GM21576 (cell line): Measurements from ENCODE around the gene SMIM44.
"Not testable (repeated sequence)": the region's sequence is repeated elsewhere in the genome, so short reads cannot be mapped to it uniquely, and the experiment has no call there.

ENCODE experiments used
- ATAC-seq: cut with Tn5 transposase; IDR thresholded peaks from one replicate; pipeline ENCODE4 v1.9.1; 2021; ENCODE audit warnings: mild to moderate bottlenecking, moderate library complexity; ENCODE audit not compliant: unreplicated experiment

Gene SMIM44

DNA sequence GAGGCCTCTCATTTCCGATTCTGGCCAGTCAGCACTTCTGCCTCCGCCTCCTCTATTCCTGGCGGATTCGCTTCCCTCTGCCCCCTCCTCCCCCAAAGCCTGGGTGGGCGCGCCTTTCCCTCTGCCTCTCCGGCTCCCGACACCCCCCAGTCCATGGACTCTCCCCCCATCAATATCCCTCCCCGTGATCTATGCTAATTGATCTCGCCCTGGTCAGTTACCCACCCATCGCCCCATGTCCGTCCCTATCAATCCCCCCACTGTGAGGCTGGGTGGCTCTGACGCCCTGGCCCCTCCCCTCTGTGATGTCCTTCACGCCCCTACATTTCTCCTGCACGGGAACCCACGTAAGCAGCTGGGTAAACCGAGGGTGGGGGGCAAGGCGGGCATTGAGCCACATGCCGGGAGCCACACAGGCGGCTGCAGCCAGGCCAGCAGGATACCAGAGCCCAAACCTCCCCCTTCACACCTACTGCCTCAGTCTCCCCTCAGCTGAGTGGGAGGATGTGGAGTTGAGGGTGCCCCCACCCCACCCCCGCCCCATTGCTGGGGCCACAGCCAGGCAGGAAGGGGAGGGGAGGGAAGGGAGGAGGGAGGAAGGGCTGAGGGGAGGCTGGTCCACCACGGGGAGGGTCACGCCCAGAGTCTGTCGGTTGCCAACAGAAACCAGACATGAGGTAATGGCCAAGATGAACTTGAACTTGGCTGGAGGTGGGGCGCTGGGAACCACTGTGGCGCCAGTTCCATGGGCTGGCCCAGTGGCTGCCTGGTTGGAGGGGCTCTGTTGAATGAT is 24.0 kb downstream of the SMIM44 start:
- ATAC-seq: no peak

DNA sequence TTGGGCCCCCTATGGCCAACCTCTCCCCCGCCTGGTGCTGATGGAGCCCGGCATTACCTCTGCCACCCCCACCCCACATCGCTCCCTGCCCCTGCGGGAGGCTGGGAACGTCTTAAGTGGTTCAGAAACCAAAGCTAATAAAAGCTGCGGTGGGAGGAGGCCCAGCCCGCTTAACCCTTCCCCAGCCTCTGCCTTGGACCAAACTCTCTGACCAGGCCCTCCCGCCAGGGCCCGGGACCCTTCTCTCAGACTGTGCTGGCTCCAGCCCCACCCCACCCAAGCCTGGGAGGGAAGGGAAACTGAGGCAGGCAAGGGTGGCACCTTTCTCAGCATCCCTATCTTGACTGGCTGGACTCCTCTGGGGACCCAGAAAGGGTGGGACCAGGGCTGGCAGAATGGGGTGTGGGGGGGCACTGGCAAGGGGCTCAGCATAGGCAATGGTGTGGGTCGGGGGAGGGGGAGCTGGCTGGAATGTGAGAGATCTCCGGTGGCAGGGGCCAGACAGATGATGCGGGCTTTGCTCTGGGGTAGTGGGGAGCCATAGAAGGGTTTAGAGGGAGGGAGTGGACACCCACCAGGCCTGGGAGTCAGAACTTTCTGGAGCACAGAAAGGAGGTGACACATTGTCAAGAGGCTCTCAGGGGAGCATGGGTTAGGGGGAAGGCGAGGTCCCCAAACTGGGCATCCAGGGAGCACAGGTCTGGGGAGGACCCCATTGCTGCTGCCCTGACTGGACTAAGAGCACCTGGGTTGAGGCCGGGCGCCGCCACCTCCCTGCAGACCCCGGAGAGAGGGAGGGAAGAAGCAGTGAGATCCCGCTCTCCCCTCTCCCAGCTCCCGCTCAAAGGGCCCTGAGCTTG is 24.8 kb downstream of the SMIM44 start:
- ATAC-seq: no peak

DNA sequence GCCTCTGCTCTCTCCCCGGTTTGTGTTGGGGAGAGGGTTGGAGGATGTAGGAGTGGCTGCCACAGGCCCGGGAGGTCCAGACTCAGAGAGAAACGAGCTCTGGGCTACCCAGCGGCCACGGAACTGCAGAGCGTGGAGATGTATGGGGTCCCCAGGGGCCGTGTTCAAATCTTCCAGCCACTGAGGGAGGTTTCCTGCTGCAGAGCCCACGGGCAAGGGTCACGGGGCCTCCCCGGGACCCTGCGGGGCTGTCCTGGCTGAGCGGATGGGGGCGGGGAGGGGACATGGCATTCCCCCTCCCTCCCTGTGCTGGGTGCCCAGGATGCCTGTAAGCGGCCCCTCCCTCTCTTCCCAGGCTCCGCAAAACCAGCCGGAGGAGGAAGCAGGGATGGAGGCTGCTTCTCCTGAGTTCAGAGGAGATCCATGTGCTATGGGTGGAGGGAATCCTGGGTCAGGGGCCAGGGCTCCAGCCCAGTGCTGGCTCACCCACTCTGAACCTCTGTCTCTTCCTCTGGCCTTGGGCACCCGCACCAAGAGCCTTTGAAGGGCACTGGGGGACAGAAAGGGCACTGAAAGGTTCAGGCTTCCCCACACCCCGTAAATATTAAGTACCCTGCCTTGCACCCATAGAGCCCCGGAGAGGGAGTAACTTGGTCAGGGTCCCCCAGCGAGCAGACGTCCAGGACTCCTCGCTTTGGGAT is 25.6 kb downstream of the SMIM44 start:
- no peak for ATAC-seq

DNA sequence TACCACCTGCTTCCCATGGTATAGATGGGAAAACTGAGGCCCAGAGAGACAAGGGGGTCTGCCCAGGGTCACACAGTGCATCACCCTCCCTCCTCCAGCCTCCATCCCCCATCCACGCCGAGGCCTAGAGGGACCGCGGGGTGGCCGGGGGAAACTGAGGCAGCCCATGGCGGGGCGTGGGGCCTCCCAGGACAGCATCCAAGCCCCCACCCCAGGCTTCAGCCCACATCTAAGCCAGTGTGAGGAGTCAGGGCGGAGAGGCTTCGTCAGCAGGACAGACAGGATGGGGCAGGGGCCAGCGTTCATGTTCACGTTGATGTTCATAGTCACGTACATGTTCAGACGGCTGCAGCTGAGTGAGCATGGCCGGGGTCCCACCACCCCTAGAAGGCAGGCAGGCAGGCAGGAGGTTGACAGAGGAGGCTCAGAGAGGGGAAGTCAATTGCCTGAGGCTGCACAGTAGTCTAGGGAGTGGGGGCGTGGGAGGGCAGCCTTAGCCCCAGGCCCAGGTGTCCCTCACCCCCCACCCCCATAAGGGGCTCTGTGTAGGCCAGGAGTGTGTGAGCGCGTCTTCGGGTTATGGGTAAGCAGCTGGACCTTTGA is 26.2 kb downstream of the SMIM44 start:
- ATAC-seq: no peak

DNA sequence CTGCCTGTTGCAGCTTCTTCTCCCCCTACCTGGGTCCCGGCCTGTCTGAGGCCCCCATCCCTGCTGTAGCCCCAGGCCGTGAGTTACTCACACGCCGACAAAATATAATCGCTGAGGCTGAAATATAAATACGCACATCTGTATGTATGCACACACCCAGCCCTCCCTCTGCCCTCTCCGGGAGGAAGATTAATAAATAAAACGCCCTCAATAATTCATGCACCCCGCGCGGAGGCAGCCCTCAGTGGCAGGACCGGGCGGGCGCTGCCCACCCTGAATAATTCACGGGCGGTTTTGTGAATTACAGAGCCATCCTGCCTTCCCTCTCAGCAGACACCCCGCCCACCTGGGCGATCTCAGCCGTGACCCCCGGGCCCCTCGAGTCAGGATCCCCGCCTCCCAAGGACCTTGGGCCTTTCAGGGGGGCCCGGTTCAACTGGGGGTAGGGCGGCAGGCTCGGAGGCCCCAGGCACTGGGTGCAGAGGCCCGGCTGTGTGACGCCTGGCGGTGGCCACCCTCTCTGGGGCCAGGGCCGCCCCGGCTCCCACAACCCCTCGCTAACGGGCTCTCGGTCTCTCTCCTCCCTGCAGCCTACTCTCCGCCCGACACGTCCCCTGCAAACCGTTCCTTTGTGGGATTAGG is 27.2 kb downstream of the SMIM44 start:
- ATAC-seq: no peak

DNA sequence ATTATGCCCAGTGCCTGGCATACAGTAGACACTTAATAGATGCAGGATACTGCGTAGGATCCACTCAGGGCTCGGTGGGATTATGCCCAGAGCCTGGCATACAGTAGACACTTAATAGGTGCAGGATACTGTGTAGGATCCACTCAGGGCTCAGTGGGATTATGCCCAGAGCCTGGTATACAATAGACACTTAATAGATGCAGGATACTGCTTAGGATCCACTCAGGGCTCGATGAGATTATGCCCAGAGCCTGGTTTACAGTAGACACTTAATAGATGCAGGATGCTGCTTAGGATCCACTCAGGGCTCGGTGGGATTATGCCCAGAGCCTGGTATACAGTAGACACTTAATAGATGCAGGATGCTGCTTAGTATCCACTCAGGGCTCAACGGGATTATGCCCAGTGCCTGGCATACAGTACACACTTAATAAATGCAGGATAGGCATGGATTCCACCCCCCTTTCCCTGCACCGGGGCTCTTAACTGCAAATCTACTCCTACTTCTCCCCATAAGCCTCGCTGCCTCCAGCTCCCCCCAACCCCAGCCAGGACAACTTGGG is 27.8 kb downstream of the SMIM44 start:
- ATAC-seq: no peak

DNA sequence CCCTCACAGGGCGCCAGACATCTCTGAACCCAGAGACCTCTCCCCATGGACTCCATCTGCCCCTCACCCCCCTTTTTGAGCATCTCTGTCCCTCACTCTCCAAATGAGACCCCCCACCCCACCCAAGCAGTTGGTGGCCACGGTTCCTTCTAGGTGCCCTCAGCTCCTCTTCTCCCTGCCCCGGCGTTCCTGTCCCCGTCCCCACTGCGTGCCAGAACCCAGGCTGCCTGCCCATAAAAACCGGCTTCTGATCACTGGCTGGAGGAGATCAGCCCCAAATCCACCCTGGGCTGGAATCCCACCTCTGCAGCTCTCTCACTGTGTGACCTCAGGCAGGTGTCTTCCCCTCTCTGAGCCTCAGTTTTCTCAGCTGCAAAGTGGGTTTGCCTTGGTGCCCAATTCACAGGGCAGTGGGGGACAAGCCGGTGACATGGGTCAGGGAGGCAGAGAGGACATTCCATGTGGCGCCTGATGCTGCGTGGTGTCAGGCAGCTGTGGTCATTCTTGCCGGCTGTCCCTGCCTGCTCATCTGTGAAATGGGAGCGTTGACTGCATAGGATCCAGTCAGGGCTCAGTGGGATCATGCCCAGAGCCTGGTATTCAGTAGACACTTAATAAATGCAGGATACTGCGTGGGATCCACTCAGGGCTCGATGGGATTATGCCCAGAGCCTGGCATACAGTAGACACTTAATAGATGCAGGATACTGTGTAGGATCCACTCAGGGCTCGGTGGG is 28.4 kb downstream of the SMIM44 start:
- ATAC-seq: no peak

DNA sequence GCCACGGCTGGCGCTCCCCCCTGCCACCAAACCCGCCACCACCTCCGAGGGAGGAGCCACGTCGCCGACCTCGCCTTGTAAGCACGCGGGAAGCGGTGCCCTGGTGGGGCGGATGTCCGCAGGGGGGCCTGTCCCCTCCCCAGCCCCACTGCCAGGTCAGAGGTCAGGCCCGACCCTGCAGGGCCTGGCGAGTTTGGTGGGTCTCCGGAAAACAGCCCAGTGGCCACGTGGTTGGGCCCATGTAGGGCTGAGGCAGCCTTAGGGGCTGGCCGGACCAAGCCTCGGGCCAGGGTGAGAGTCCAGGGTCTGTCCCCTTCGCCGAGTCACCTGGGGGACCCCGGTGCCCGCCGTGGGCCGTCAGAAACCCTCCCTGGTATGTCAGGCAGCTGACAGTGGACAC is 29.4 kb downstream of the SMIM44 start:
- no peak for ATAC-seq

DNA sequence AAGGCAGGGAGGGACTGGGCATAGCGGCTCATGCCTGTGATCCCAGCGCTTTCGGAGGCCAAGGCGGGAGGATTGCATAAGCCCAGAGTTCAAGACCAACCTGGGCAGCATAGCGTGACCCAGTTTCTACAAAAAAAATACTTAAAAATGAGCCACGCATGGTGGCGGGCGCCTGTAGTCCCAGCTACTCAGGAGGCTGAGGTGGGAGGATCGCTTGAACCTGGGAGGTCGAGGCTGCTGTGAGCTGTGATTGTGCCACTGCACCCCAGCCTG is 30.4 kb downstream of the SMIM44 start:
- not testable (repeated sequence) for ATAC-seq

DNA sequence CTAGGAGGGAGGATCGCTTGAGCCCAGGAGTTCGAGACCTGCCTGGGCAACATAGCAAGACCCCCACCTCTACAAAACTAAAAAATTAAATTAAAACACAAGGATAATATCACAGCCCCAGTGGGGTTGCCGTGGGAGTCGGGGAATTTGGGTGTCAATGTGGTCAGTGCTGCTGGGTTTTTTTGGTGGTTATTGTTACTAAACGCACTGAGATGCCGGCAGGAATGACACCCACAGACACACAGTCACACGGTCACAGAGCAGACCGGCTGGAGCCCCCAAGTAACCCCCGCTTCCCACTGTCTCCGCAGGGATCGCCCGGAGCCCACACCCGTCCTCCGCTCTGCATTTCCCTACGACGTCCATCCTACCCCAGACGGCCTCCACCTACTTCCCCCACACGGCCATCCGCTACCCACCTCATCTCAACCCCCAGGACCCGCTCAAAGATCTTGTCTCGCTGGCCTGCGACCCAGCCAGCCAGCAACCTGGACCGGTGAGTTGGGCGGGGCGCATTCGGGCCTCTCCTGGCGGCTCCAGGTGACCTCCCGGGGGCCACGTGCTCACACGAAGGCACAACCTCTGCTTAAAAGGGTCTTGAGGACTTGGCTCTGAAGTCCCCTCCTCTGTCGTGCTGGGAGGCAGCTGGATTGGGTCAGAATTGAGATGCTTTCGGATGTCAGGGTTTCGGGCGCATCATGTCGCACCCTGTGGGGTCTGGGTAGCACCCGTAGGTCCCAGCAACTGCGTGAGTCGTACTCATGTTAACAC is 30.9 kb downstream of the SMIM44 start:
- ATAC-seq: no peak

DNA sequence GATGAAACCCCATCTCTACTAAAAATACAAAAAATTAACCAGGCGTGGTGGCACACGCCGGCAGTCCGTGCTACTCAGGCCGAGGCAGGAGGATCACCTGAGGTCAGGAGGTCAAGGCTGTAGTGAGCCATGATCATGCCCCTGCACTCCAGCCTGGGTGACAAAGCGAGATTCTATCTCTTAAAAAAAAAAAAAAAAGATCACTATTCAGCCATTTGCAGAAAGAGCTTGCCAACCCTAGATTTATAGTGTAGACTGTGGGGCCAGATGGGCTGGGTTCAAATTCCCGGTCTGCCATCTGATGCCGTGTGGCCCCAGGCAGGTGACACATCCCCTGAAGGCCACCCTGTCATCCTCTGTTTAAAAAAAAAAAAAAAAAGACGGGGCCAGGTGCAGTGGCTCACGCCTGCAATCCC is 31.8 kb downstream of the SMIM44 start:
- no peak for ATAC-seq

DNA sequence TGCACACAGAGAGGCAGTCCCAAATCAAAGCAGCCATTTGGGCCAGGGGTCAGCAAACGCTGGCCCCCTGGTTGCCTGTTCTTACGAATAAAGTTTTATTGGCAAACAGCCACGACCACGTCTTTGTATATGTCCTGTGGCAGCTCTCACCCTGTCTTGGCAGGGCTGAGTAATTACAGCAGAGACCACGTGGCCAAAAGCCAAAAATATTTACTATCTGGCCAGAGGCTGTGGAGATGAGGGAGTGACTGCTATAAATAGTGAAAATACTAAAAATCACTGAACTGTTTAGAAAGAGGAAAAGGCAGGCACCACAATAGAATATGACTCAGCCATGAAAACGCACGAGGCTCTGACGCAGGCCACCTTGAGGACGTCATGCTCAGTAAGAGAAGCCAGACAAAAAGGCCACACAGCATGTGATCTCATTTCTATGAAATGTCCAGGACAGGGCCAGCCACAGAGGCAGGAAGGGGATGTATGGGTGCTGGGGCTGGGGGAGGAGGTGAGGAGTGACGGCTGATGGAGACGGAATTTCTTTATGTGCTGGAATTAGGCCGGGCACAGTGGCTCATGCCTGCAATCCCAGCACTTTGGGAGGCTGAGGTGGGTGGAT is 32.3 kb downstream of the SMIM44 start:
- ATAC-seq: no peak

DNA sequence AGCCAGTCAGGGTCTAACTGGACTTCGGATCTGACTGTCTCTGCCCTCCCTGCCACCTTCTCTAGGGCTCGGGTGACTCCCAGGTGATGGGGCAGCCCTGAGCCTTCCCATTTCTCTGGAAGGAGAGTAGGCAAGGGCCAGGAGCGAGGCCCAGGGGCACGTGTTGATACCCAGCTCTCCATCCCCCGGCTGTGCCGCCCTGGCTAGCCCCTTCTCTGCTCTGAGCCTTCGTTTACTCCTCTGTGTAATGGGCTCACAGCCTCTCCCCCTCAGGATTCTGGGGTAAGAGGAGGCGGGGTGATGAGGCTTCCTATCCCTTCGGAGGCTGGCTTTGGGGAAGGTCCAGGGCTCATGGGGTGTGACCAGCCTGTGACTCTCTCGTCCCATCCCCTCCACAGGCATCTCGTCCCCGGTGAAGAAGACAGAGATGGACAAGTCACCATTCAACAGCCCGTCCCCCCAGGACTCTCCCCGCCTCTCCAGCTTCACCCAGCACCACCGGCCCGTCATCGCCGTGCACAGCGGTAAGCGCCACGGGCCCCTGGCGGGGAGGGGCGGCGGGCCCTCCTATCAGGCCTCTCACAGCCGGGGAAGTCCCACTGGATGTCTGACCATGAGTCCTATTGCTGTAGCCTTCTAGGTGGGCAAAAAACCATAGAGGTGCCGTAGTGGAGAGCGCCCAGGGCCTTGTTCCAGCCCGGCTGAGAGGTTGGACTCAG is 34.5 kb downstream of the SMIM44 start:
- no peak for ATAC-seq

DNA sequence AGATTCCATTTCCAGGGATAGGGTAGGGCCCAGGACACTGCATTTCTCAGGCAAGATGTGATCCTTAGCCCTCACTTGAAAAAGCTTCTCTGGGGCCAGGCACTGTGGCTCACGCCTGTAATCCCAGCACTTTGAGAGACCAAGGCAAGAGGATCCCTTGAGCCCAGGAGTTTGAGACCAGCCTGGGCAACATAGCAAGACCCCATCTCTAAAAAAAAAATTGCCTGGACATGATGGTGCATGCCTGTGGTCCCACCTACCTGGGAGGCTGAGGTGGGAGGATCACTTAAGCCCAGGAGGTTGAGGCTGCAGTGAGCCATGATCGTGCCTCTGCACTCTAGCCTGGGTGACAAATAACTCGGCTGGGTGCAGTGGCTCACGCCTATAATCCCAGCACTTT is 36.6 kb downstream of the SMIM44 start:
- ATAC-seq: not testable (repeated sequence)

DNA sequence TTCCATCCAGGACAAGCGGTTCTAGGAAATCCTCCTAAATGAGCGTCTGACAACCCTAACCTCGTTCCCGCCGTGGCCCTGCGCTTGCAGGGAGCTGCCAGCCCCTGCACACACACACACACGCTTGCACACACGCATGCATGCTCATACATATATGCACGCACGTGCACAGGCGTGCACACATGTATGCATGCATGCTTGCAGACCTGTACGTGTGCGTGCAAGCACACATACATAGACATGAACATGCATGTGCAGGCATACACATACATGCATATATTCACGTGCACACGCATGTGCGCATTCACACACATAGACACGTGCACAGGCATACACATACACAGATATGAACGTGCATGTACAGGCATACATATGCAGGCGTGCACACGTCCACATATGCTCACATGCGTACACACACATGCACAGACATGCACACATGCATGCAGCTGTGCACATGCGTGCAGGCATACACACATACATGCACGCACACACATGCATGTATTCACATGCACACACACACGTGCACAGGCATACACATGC is 38.5 kb downstream of the SMIM44 start:
- ATAC-seq: no peak

DNA sequence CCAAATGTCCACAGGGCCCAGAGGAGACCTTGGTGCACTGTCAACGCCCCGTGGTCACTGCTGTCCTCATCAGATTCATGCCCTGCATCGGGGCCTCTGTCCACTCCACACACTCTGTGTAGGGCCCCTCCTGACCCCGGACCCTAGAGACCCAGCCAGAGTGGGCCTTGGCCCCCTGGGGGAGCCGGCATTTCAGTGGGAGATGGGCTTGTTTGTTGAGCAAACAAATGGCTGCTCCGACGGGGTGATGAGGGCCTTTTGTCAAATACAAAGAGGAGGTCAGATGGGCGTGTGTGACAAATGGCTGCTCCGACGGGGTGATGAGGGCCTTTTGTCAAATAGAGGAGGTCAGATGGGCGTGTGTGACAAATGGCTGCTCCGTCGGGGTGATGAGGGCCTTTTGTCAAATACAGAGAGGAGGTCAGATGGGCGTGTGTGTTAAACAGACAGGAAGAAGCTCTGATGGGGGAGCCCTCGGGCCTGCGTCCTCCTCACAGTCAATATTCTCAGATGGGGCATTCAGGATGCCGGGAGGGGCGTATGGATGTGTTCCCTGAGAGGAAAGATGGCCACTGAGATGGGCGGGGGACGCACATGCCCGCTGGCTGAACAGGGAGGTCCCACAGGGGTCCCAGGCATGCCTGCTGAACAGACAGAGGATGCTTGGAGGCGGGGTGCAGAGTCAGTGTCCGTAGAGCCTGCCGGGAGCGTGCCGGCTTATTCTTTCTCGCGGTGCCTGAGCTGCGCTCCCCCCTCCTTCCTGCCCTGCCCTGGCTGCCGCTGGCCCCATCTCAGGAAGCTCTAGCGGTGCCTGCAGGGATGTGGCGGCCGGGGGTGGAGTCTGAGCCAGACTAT is 39.2 kb downstream of the SMIM44 start:
- ATAC-seq: no peak
